Measurements from ENCODE around the gene CSRNP2. TPM values are rescaled to one million over a fixed set of nuclear protein-coding genes. Genes with fewer than 3 reads are reported as not detected.
A peak's percentile ranks its signal among the peaks of the same experiment; 100 is the strongest.

Gene CSRNP2
- total and polyA plus RNA-seq, 2 of the 13 experiments (the other 11 are each of a cell fraction or from before 2014, with no cell fraction given) = 4.8 to 7.3 TPM

- TF ChIP-seq MTERF4 (CRISPR knock-in tag; IDR thresholded peaks at IDR 0.05) (peak; percentile 61; the same call in 1 of the 2 replicates), STAG1 (CRISPR knock-in tag; IDR thresholded peaks at IDR 0.05) (peak; percentile 86), ZNF350 (CRISPR knock-in tag; IDR thresholded peaks at IDR 0.05; ENCODE audit: borderline replicate concordance, low read depth) (peak; percentile 93), RBAK (CRISPR knock-in tag; IDR thresholded peaks at IDR 0.05) (no peak), ATF7 (IDR thresholded peaks at IDR 0.05) (no peak), ATF7 (CRISPR knock-in tag; IDR thresholded peaks at IDR 0.05) (no peak), KLF13 (CRISPR knock-in tag; IDR thresholded peaks at IDR 0.05) (no peak), YY1 (IDR thresholded peaks at IDR 0.05; ENCODE audit: insufficient read depth, insufficient replicate concordance, low read depth, low read length) (peak; percentile 90), ZNF724P (CRISPR knock-in tag; IDR thresholded peaks at IDR 0.05; ENCODE audit: borderline replicate concordance) (no peak), PCBP1 (IDR thresholded peaks at IDR 0.05; ENCODE audit: borderline replicate concordance, low read depth, low read length) (no peak), TERF1 (CRISPR knock-in tag; IDR thresholded peaks at IDR 0.05) (no peak), ZMYM4 (CRISPR knock-in tag; IDR thresholded peaks at IDR 0.05) (peak; percentile 85), IKZF4 (CRISPR knock-in tag; IDR thresholded peaks at IDR 0.05; ENCODE audit: borderline replicate concordance, low read depth, not compliant biosample characterization) (no peak), LRRFIP1 (CRISPR knock-in tag; conservative IDR thresholded peaks at IDR 0.05) (no peak), NBN (conservative IDR thresholded peaks at IDR 0.05) (no peak), POLR2AphosphoS2 (IDR thresholded peaks at IDR 0.05; ENCODE audit: low read depth, low read length) (no peak), NFATC3 (CRISPR knock-in tag; IDR thresholded peaks at IDR 0.05) (no peak), ZBTB46 (CRISPR knock-in tag; IDR thresholded peaks at IDR 0.05; ENCODE audit: borderline replicate concordance) (no peak), EZH2 (conservative IDR thresholded peaks at IDR 0.05; ENCODE audit: low read depth, low read length) (no peak), ATF6 (CRISPR knock-in tag; conservative IDR thresholded peaks at IDR 0.05) (no peak), SETDB1 (CRISPR knock-in tag; IDR thresholded peaks at IDR 0.05; ENCODE audit: borderline replicate concordance) (no peak)
Measured at GRCh38 chr12:51047655-51048540, 35.5 kb downstream of the CSRNP2 start, which contains the start of gene LETMD1 (continued).

Data from HepG2 (cell line).